Left ventricle myocardium inferior (tissue), 1 donor: ENCODE results near the gene ZNF735. TPM values are rescaled to one million over a fixed set of nuclear protein-coding genes. Genes with fewer than 3 reads are reported as not detected.
"Not testable (repeated sequence)": the region's sequence is repeated elsewhere in the genome, so short reads cannot be mapped to it uniquely, and the experiment has no call there.

Source experiments
- DNase-seq: peaks from one replicate; pipeline ENCODE4 v3.0.0-alpha.2; 2020
- H3K27ac ChIP-seq: fragments of 200-600 bp; replicated peaks from 2 replicates; pipeline ENCODE4 v1.8.0; 2021
- H3K27me3 ChIP-seq: fragments of 200-600 bp; 2 replicates; pipeline ENCODE4 v1.8.0; 2021; ENCODE audit warnings: low read depth
- H3K36me3 ChIP-seq: fragments of 200-600 bp; 2 replicates; pipeline ENCODE4 v1.8.0; 2021
- H3K4me1 ChIP-seq: fragments of 200-600 bp; 2 replicates; pipeline ENCODE4 v1.8.0; 2021
- H3K4me3 ChIP-seq: fragments of 200-600 bp; 2 replicates; pipeline ENCODE4 v1.8.0; 2021; ENCODE audit warnings: mild to moderate bottlenecking, moderate library complexity
- H3K9me3 ChIP-seq: fragments of 200-600 bp; replicated peaks from 2 replicates; pipeline ENCODE4 v1.8.0; 2021
- intact Hi-C: fragments of 100-400 bp; cut with micrococcal nuclease; formaldehyde crosslinking; loops from one replicate; pipeline ENCODE4 v1.11.0; 2022
- long read RNA-seq: library from polyadenylated mRNA; unstranded; transcript quantifications from one replicate; pipeline ENCODE4 v2.0.0, GENCODE V29; 2021
- total RNA-seq: library from RNA; stranded (reverse); fragmentation: NEBNext Ultra II Directional; extraction: Animal tissue kit (Norgen Biotek cat#: 25700); gene quantifications from one replicate; pipeline ENCODE4 v1.2.1, GENCODE V29; 2021
- TF ChIP-seq, protein P1 (sequence below): fragments of 200-600 bp; IDR thresholded peaks from 2 replicates; pipeline ENCODE4 v1.8.0; 2021; ENCODE audit warnings: antibody characterized with exemption, mild to moderate bottlenecking, borderline replicate concordance
- donor health status: DM: no; HTN: yes; CAD: no; lungs with severe emphysema.

ZNF735 gene
- total RNA-seq = not detected
- long read RNA-seq = 0 reads

DNA sequence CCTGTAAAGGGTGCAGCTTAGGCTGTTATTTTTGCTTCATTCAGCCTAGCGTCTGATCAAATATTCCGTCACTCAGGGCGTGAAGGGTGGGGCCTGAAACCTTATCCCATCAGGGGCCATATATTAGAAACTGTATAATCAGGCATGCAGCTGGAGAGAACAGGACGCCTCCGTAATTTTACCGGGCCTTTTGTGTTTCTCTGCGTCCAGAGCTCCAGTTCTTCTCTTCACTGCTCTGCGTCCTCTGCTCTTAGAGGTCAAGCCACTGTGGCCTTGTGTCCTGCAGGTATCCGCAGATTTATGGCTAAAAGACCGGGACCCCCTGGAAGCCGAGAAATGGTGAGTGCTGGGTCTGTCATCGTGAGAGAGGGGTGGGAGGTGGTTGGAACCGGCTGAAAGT lies at the start of gene ZNF735:
Gene ZNF735, plus strand, starts transcription at position 301 of the 400 bp plus-strand sequence. Its CDS starts 0 bp downstream, at position 301.
- no peak for DNase-seq
- Histone ChIP-seq H3K36me3 (no peaks in the 10 kb centered on the region), H3K4me3 (no peak within 1 kb of the TSS), H3K4me1 (no peaks in the 10 kb centered on the region), H3K27me3 (no peaks in the 10 kb centered on the region), H3K9me3 (peaks cover 30% of the 10 kb centered on the region), H3K27ac (no peak within 1 kb of the TSS)
- intact Hi-C loops = no loop called here
- TF ChIP-seq, protein P1, sequence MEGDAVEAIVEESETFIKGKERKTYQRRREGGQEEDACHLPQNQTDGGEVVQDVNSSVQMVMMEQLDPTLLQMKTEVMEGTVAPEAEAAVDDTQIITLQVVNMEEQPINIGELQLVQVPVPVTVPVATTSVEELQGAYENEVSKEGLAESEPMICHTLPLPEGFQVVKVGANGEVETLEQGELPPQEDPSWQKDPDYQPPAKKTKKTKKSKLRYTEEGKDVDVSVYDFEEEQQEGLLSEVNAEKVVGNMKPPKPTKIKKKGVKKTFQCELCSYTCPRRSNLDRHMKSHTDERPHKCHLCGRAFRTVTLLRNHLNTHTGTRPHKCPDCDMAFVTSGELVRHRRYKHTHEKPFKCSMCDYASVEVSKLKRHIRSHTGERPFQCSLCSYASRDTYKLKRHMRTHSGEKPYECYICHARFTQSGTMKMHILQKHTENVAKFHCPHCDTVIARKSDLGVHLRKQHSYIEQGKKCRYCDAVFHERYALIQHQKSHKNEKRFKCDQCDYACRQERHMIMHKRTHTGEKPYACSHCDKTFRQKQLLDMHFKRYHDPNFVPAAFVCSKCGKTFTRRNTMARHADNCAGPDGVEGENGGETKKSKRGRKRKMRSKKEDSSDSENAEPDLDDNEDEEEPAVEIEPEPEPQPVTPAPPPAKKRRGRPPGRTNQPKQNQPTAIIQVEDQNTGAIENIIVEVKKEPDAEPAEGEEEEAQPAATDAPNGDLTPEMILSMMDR = no peak

DNA sequence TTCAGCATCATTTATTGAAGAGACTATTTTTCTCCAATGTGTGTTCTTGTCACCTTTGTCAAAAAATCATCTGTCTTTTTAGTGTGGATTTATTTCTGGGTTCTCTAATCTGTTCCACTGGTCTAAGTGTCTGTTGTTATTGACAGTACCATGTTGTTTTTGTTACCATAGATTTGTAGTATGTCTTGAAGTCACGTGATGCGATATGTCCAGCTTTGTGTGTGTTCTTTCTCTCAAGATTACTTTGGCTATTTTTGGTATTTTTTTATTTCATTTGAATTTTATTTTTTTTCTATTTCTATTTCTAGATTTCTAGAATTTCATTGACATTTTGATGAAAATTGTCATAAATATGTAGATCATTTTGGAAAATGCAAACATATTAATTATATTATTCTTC lies 36.0 kb upstream of the ZNF735 start:
- H3K9me3 ChIP-seq = peaks cover 51% of the 10 kb centered on the region

DNA sequence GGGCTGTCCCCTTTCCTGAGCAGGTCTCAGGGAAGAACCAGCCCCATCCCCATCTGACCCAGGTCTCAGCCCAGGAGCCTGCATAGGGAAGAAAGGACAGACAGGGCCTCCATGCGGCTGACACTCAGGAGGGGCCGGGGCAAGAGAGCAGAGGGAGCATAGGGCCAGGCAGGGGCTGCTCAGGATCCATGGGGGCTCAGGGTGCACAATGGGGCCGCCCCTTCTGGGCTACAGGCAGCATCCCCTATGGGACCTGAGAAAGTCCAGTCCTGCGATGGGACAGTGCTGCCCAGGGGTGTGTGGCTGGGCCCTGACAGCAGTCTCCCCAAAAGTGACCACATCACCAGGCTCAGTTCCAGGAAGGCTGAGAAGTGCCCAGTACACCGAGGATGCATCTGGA lies 32.7 kb upstream of the ZNF735 start:
- Histone ChIP-seq H3K4me1 (no peaks in the 10 kb centered on the region), H3K9me3 (peaks cover 21% of the 10 kb centered on the region), H3K4me3 (no peak overlapping the region), H3K27ac (no peak overlapping the region), H3K27me3 (peaks cover 19% of the 10 kb centered on the region), H3K36me3 (no peaks in the 10 kb centered on the region)
- no peak for DNase-seq
- intact Hi-C loops = no loop called here
- TF ChIP-seq, protein P1 = no peak

More for the DNA sequence above, 36.0 kb upstream of the ZNF735 start:
- H3K4me1 ChIP-seq, intact Hi-C loops, H3K4me3 ChIP-seq, H3K36me3 ChIP-seq, H3K27ac ChIP-seq, H3K27me3 ChIP-seq, DNase-seq: not testable (repeated sequence)

DNA sequence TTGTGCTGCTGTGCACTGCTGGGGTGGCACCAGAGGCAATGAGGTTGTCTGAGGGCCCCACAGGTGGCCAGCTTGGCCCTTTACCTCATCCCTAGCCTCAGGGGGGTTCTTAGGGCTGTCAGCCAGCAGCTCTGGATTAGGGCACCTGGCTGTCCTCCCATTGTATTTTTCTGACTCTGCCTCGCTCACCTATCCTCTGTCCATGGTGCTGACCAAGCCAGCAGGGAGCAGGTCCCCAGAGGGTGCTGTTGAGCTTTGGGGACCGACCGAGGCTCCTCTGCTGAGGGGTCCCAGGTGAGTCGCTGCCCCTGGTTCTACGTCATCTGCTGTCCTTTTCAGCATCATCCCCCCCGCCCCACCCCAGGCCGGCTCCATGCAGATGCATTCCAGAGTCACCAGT lies 32.1 kb upstream of the ZNF735 start:
- intact Hi-C loops = no loop called here
- TF ChIP-seq, protein P1 = no peak
- no peaks in the 10 kb centered on the region for H3K36me3 ChIP-seq
- no peak overlapping the region for H3K27ac ChIP-seq
- no peaks in the 10 kb centered on the region for H3K4me1 ChIP-seq
- H3K9me3 ChIP-seq = peaks cover 16% of the 10 kb centered on the region
- H3K4me3 ChIP-seq = no peak overlapping the region
- no peak for DNase-seq
- peaks cover 20% of the 10 kb centered on the region for H3K27me3 ChIP-seq

DNA sequence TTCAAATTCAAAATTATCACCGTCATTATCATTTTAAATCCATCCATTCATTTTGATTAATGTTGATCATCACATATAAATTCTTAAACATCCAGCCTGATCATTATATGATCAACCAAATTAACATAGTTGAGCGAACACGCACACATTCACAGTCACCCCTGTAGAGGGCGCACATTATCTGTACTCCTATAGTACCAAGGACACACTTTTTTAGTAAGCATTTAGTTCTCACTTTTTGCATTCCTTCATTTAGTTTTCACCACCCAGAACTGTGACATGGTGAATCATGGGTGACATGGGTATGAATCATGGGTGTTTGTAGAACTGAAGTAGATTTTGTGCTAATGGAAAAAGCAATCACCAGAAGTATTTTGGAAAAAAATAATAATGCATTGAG lies 26.0 kb upstream of the ZNF735 start:
- peaks cover under 1% of the 10 kb centered on the region for H3K9me3 ChIP-seq
- no peak overlapping the region for H3K27ac ChIP-seq
- DNase-seq = no peak
- H3K27me3 ChIP-seq = peaks cover 52% of the 10 kb centered on the region
- TF ChIP-seq, protein P1 = peak; percentile 51
- peaks cover 2% of the 10 kb centered on the region for H3K4me1 ChIP-seq
- H3K4me3 ChIP-seq = no peak overlapping the region
- H3K36me3 ChIP-seq = no peaks in the 10 kb centered on the region
- intact Hi-C loops = loop anchor here (5.0 kb wide), 1 partner anchor 436 kb away; no protein-coding TSS in a partner anchor

DNA sequence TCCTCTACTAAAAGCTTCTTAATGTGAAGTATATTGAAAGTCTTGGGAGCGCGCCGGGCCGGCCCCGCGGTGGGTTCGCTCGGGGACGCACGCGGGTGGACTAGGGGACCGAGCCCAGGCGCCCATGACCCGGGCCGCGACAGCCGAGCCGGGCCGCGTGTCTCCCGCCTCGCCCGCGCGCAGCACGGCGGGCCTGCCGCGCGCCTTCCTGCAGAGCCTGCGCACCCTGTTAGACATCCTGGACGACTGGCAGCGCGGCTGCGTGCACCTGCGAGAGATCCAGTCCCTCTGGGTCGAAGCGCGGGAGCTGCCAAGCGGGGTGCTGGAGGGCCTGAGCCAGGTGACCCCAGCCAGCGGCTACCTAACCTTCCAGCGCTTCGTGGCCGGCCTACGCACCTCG lies 25.4 kb upstream of the ZNF735 start:
- DNase-seq = no peak
- Histone ChIP-seq H3K27ac (no peak overlapping the region), H3K4me3 (no peak overlapping the region), H3K27me3 (peaks cover 52% of the 10 kb centered on the region), H3K9me3 (peaks cover 7% of the 10 kb centered on the region), H3K36me3 (no peaks in the 10 kb centered on the region), H3K4me1 (peaks cover 2% of the 10 kb centered on the region)
- intact Hi-C loops = loop anchor here (5.0 kb wide), 1 partner anchor 436 kb away; no protein-coding TSS in a partner anchor
- TF ChIP-seq, protein P1 = no peak
